HL-60 (cell line): Measurements from ENCODE around the gene DMRT1.

Experiments used
- DNase-seq, 2 experiments: peaks; one replicate each; pipeline ENCODE4 v3.0.0-alpha.2; 2010 to 2020; ENCODE audit warnings: low read depth in 1 of 2, low spot score in 1 of 2
- H3K27ac ChIP-seq: fragments of 250-450 bp; sonication (Bioruptor Pico); replicated peaks from 2 replicates; pipeline ENCODE4 v1.5.1; 2020; ENCODE audit warnings: mild to moderate bottlenecking, moderate library complexity
- H3K27me3 ChIP-seq: fragments of 250-450 bp; sonication (Bioruptor Pico); 2 replicates; pipeline ENCODE4 v1.5.1; 2021; ENCODE audit warnings: mild to moderate bottlenecking, moderate library complexity; ENCODE audit not compliant: insufficient read depth, poor library complexity, severe bottlenecking
- H3K4me3 ChIP-seq: replicated peaks from 2 replicates; pipeline ENCODE4 v1.5.1; 2011; ENCODE audit warnings: mild to moderate bottlenecking, control low read depth, low read length; ENCODE audit not compliant: insufficient read depth
- CTCF ChIP-seq: IDR thresholded peaks from one replicate; pipeline ENCODE4 v1.5.1; 2011; ENCODE audit warnings: low read length, control low read depth, inconsistent platforms; ENCODE audit not compliant: insufficient read depth
- GABPA ChIP-seq: IDR thresholded peaks from 2 replicates; pipeline ENCODE4 v1.6.1; 2012; ENCODE audit warnings: low read depth
- POLR2AphosphoS5 ChIP-seq: IDR thresholded peaks from 2 replicates; pipeline ENCODE4 v1.6.1; 2012; ENCODE audit warnings: low read depth
- REST ChIP-seq: IDR thresholded peaks from 2 replicates; pipeline ENCODE4 v1.6.1; 2012; ENCODE audit warnings: low read depth; ENCODE audit not compliant: insufficient replicate concordance
- SPI1 ChIP-seq: IDR thresholded peaks from 2 replicates; pipeline ENCODE4 v1.6.1; 2012; ENCODE audit warnings: low read depth, mild to moderate bottlenecking, borderline replicate concordance

DMRT1 gene

GRCh38 chr9:974031-974995, 132.8 kb downstream of the DMRT1 start:
- no peak overlapping the region for H3K4me3 ChIP-seq
- TF ChIP-seq REST (no peak), SPI1 (no peak), CTCF (no peak), POLR2AphosphoS5 (no peak), GABPA (no peak)
- no peak for DNase-seq
- H3K27ac ChIP-seq: no peak overlapping the region
- peaks cover 94% of the 10 kb centered on the region for H3K27me3 ChIP-seq

GRCh38 chr9:974996-975739, 133.7 kb downstream of the DMRT1 start:
- H3K4me3 ChIP-seq: no peak overlapping the region
- no peak for DNase-seq
- no peak overlapping the region for H3K27ac ChIP-seq
- peaks cover 90% of the 10 kb centered on the region for H3K27me3 ChIP-seq
- TF ChIP-seq GABPA (no peak), SPI1 (no peak), CTCF (no peak), POLR2AphosphoS5 (no peak), REST (no peak)

GRCh38 chr9:975740-976257, 134.3 kb downstream of the DMRT1 start:
- Histone ChIP-seq H3K4me3 (no peak overlapping the region), H3K27me3 (peaks cover 85% of the 10 kb centered on the region), H3K27ac (no peak overlapping the region)
- no peak for DNase-seq
- TF ChIP-seq REST: no peak
- no peak for TF ChIP-seq SPI1
- no peak for TF ChIP-seq GABPA
- no peak for TF ChIP-seq CTCF
- TF ChIP-seq POLR2AphosphoS5: no peak
